OCI-M1 (cell line): Measurements from ENCODE around the gene DENND6B.
"Not testable (repeated sequence)": the region's sequence is repeated elsewhere in the genome, so short reads cannot be mapped to it uniquely, and the experiment has no call there.

Experiments used
- DNase-seq: peaks from one replicate; lab custom pipeline; 2025; lab: John Stamatoyannopoulos, UW

Gene DENND6B, protein sequence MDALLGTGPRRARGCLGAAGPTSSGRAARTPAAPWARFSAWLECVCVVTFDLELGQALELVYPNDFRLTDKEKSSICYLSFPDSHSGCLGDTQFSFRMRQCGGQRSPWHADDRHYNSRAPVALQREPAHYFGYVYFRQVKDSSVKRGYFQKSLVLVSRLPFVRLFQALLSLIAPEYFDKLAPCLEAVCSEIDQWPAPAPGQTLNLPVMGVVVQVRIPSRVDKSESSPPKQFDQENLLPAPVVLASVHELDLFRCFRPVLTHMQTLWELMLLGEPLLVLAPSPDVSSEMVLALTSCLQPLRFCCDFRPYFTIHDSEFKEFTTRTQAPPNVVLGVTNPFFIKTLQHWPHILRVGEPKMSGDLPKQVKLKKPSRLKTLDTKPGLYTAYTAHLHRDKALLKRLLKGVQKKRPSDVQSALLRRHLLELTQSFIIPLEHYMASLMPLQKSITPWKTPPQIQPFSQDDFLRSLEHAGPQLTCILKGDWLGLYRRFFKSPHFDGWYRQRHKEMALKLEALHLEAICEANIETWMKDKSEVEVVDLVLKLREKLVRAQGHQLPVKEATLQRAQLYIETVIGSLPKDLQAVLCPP

DNA sequence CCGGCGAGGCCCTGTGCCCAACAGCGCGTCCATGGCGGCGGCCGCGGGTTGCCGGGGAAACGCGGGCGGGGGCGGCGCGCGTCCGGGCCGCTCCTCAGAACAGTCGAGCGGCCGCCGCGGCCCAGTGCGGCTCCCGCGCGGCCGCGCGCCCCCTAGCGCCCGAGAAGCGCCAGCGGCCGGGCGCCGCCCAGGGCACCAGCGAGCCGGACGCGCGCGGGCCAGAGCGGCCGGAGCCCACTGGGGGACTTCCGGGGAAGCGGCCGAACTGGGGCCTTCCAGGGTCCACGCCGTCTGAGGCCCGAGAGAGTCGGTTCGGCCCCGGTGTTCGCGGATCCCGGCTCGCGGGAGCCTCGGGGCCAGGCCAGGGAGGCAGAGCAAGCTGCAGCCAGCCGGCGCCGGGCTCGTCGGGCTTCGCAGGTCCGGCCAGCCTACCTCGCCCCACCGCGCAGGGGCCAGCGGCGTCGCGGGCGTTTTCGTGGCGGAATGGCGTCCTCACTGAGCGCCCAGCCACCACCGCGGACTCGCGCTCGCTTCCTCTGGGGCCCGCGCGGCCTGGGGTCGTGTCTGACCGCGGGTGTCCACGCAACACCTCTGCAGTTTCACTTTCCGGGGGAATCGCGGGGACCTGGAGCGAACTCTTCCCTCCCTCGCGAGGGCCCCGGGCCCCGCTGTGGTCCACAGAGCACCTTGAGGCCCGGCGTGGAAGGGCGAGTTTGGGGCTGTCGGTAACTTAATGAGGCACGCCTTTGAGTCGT, at the start of gene DENND6B:
DENND6B (minus strand) TSS at position 57 of the 755 bp plus-strand sequence; CDS start at position 33, 24 bp downstream.
- peak; percentile 91 for DNase-seq

DNA sequence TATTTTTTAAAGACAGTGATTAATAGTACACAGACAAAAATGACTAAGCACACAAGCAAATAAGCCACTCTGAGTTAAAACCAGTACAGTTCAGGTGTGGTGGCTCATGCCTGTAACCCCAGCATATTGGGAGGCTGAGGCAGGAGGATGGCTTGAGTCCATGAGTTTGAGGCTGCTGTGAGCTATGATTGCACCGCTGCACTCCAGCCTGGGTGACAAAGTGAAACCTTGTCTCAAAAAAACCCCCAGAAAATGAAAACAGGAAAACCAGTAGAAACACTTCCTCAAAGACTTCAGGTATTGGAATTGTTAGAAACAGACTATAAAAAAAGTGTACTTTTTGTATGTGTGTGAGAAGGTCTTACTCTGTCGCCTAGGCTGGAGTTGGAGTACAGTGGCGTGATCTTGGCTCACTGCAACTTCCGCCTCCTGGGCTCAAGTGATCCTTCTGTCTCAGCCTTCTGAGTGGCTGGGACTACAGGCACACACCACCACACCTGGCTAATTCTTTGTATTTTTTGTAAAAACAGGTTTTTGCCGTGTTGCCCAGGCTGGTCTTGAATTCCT, 49.4 kb upstream of the DENND6B start:
- no peak for DNase-seq

DNA sequence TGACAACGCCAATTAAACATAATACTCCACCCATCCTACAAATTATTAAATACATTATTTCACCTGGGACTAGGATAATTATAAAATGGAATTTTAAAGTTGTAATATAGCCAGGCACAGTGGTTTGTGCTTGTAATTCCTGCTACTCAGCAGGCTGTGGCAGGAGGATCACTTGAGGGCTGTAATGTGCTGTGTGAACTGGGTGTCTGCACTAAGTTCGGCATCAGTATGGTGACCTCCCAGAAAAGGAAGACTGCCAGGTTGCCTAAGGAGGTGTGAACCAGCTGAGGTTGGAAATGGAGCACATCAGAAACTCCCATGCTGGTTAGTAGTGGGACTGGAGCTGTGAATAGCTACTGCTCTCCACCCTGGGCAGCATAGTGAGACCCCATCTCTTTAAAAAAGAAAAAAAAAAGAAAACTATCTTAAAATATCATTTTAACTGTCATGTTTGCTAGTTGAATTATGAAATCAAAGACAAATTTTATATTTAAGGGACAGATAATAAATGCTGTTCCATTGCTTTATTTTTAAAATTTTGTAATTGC, 44.4 kb upstream of the DENND6B start:
- DNase-seq: no peak

DNA sequence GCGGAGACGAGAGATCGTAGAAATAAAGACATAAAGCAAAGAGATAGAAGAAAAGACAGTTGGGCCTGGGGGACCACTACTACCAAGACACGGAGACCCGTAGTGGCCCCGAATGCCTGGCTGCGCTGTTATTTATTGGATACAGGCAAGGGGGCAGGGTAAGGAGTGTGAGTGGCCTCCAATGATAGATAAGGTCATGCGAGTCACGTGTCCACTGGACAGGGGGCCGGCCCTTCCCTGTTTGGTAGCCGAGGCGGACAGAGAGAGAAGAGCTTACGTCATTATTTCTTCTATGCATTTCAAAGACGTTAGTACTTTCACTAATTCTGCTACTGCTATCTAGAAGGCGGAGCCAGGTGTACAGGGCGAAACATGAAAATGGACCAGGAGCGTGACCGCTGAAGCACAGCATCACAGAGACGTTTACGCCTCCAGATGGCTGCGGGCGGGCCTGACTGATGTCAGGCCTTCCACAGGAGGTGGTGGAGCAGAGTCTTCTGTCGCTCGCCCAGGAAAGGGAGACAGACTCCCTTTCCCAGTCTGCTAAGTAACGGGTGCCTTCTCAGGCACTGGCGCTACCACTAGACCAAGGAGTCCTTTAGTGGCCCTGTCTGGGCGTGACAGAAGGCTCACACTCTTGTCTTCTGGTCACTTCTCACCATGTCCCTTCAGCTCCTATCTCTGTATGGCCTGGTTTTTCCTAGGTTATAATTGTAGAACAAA, 41.1 kb upstream of the DENND6B start:
- no peak for DNase-seq

DNA sequence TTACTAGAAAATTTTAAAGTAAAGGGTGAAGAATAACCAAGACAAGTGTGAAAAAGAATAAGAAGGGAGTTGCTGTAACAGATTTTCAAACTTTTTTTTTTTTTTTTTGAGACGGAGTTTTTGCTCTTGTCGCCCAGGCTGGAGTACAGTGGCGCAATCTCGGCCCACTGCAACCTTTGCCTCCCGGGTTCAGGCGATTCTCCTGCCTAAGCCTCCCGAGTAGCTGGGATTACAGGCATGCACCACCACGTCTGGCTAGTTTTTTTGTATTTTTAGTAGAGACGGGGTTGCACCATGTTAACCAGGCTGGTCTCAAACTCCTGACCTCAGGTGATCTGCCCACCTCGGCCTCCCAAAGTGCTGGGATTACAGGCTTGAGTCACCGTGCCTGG, 37.0 kb upstream of the DENND6B start:
- not testable (repeated sequence) for DNase-seq

DNA sequence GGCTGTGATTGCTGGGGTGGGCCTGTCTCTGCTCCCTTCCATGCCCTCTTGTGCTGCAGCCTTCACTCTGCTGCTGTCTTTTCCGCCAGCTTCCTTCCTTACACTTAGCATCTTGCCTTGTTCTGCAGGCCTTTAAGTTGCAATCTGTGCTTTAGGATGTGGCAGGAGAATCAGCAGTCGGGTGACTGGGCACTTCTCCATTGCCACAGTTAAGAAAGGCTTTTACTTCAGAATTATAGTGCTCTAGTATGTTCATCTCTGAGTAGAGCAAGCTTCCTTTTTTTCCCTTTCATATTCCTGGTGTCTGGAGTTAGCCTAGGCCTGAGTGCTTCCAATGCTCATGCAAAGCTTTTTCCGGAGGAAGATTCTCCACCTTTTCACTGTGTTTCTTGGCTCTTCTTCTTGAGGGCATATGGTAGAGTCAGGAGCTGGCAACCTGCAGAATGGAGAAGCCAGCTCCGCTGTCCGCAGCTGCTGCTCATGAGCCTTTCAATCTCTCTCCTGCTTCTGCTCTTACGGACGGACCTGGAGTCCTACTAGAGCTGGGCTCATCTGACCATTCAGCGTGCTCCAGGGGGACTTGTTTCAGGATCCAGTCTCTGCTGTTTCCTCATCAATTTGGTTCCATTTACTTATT, 36.5 kb upstream of the DENND6B start:
- DNase-seq: no peak

DNA sequence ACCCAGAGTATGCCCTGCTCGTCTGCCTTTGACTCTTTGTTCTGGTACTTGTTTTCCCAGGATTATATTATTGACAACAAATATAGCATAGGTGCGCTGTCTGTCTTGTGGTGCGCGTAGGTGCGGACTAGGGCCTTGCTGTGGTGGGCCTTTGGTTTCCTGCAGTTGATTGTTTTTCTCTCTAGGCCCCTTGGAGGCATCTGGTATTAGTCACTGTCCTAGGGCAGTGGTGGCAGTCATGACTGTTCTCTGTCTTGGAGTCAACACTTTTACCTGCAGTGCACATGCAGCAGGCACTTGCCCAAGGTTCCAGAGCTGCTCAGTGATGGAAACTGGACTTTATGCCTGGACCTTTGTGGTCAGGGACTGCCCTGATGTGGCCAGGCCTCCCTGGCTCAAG, 34.9 kb upstream of the DENND6B start:
- DNase-seq: no peak

DNA sequence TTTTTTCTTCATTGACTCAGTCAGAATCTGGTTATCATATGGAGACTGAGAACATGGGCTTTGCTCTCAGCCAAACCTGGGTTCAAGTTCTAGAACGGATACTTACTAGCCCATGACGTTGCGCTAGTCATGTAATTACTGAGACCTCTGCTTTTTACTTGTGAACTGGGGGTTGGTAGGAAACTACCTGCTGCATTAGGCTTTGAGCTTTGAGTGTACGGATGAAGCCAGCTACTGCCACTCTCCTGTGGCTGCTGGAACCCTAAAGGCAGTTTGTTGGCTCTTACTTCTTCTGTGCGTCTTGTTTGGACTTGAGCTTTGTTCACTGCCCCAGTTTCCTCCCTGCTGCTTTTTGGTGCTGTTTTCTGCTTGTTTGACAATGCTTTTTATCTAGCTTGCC, 34.4 kb upstream of the DENND6B start:
- DNase-seq: no peak

DNA sequence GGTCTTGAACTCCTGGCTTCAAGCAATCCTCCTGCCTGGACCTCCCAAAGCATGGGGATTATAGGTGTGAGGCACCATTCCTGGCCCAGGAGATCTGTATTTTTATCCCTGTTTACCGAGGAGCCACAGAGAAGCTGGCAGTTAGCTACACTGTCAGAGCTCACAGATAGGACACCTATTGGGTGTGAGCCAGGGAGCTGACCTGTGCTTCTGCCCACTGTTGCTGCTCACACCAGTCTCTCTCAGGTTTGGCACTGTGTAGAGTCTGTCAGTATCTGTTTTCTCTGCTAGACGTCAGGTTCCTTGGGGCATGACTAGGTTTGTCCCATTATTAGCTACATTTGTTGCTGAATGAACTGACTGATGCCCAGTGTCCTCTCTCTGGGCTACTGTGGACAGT, 33.8 kb upstream of the DENND6B start:
- DNase-seq: no peak

DNA sequence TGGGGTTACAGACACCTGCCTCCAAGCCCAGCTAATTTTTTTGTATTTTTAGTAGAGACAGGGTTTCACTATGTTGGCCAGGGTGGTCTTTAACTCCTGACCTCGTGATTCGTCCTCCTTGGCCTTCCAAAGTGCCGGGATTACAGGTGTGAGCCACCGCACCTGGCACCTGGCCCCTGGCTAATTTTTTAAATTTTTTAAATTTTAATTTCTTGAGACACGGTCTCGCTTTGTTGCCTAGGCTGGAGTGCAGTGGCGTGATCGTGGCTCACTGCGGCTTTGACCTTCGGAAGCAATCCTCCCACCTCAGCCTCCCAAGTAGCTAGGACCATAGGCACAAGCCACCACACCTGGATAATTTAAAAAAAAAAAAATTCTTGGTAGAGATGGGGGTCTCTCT, 30.9 kb upstream of the DENND6B start:
- DNase-seq: no peak

DNA sequence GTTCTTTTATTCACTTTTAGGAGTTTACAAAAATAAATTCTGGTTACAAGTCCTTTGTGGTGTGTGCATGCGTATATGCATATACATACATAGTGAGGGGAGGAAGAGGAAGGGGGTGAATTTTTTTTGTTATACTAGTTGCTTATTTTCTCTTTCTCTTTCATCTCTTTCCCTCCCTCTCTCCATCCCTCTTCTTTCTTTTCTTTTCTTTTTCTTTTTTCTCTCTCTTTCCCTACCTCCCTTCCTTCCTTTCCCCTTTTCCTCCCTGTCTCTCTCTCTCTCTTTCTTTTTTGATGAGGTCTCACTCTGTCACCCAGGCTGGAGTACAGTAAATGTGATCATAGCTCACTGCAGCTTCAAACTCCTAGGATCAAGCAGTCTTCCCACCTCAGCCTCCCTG, 30.4 kb upstream of the DENND6B start:
- DNase-seq: no peak

DNA sequence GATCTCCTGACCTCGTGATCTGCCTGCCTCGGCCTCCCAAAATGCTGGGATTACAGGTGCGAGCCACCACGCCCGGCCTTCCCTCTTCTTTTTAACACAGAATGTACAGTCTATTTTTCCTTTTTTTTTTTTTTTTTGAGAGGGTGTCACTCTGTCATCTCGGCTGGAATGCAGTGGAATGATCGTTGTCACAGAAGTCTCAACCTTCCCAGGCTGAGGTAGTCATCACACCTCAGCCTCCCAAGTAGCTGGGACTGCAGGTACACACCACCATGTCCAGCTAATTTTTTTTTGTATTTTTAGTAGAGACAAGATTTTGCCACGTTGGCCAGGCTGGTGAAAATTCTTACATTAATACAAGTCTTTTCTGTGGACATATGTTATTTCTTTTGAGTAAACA, 29.4 kb upstream of the DENND6B start:
- DNase-seq: no peak

DNA sequence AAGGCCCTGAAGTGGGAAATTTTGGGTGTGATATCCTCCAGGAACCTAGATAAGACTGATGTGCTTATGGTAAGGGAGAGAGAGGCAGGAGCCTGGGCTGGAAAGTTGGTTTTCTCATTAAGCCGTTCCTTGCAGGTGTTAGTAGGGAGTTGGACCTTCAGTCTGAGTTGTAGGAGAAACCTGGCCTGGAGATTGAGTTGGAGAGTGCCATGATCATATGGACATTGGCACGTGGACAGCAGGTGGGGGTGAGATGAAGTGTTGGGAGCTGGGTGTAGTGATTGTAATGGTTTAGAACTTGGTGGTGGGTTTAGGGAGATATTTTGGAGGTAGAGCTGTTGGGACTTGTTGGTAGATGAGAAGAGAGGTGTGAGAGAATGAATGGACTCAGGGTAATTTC, 21.2 kb upstream of the DENND6B start:
- DNase-seq: no peak

DNA sequence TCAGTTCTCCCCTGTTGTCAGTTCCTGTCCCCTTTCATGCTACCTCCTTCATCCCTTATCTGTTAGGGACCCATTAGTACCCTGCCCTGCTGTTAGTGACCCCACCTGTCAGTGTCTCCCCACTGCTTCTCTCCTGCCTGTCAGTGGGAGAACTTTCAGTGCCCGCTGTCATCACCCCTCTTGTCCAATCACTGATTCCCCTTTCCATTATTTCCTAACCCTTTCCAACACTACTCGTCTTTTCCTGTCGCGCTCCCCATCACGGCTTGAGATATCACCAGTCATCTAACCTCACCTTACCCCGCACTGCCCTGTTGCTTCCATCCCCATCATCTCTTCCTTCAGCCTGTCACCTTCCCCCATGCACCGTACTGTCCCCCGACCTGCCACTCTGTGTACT, 20.3 kb upstream of the DENND6B start:
- no peak for DNase-seq

DNA sequence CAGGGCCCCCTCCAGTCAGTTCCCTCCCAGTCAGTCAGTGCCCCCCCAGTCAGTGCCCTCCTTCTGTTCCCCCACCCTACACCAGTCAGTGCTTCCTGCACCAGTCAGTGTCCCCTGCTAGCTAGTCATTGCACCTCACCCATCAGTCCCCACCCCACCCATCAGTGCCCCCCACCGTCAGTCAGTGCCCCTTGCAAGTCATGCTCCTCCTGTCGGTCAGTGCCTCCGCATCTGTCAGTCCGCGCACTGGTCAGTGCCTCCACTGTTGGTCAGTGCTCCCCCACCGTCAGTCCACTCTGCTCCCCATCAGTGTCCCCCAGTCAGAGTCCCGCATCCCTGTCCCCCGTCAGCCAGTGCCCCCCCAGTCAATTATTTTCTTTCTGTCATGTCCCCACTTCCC, 19.7 kb upstream of the DENND6B start:
- no peak for DNase-seq

DNA sequence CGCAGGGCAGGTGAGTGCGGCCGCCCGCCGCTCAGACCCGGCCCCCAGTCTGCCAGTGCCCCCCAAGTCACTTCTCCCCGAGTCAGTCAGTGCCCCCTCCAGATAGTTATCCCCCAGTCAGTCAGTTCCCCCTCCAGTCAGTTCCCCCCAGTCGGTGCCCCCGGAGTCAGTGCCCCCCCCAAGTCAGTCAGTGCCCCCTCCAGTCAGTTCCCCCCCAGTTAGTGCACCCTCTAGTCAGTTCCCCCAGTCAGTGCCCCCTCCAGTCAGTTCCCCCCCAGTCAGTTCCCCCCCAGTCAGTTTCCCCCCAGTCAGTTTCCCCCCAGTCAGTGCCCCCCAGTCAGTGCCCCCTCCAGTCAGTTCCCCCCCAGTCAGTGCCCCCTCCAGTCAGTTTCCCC, 16.7 kb upstream of the DENND6B start:
- DNase-seq: no peak

DNA sequence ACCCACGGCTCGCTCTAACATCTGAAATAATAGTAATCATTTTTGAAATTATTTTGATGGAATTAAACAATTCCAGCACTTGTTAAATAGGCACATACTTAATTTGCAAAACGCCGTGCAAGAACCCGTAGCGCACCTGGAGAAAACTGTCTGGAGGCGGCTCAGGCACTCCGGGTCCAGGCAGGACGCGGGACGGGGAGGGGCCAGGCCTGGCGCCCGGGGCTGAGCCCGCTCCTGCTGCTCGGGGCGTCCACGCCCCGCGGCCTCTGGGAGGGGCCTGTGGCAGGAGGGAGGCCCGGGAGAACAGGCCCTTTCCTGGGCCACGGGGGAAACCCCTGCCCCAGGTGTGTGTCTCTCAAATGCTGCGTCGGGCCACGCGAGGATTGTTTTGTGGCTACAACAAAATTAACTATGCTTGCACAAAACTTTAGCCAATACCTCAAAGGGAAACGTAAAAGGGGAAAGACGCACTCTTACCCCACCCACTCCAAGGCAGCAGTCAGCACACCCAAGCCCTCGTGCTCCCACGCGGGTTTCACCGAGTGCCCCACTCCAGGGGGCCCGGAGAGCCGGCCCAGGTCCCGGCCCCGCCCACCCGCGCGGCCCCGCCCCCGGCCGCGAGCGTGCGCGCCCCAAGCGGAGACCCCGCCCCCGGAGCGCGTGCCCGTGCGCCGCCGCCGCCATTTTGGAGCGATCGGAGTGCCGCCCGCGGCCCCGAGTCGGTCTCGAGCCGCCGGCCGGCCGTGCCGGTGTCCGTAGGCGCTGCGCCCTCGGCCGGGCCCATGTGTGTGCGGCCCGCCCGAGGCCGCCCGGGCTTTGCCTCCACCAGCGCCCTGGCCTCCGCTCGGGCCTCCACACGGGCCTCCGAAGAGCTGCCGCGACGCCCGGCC, 16.1 kb upstream of the DENND6B start, which contains the start of gene PPP6R2:
PPP6R2 (plus strand) TSS at position 677 of the 890 bp plus-strand sequence. CDS start 50,582 bp downstream, outside the sequence.
- DNase-seq: peak; percentile 79

DNA sequence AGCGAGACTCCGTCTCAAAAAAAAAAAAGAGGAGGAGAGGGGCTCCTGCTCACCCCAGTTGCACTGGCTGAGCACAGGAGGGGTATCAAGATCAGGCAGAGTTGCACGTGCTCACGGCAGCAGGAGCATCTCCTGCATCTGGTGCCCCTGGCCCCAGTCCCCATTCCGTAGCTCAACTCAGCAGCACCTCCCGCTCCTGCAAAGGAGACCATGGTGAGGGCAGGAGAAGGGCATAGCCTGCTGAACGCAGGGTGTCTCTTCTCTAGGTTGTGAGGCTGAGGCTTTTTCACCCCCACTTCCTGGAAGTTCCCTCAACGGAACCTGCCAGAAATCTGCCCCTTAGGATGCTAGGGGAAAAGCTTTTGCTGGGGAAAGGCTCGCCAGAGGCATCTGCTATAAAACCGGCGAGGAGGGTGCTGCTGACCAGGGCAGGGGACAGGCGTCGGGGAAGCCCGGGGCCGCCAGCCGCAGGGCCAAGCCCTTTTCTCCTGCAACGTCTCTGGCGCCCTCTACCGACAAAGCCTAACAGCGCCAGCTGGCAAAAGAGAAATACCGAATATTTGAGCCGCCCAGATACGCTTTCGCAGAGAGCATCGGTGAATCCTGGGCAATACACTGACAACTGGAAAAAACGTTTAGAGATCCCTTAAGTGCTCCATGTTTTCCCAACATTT, 15.3 kb upstream of the DENND6B start:
- DNase-seq: peak; percentile 94
